Lung microvascular endothelial cell (primary cell): ENCODE data around the gene KIAA1217. TPM values are rescaled to one million over a fixed set of nuclear protein-coding genes. Genes with fewer than 3 reads are reported as not detected.
A peak's percentile ranks its signal among the peaks of the same experiment; 100 is the strongest.

Experiments
- DNase-seq, 2 donors: peaks; one replicate each; pipeline versions ENCODE4 v3.0.0 to v3.0.0-alpha.2; 2010; ENCODE audit warnings: low read depth in 2 of 2
- total RNA-seq: library from RNA; depleted of rRNA; stranded (reverse); fragments of >200 nt; gene quantifications from 2 replicates; pipeline ENCODE4 v1.2.1, GENCODE V29; 2014

Gene KIAA1217
- total RNA-seq: 2.8 and 8.5 TPM in 2 replicates

GRCh38 chr10:24208661-24209431 lies at the start of gene KIAA1217:
KIAA1217 (plus strand) TSS chr10:24209138; CDS start chr10:24209194, 56 bp downstream.
- peak; percentile 7 to 56 for DNase-seq

GRCh38 chr10:24162206-24162985 lies 46.5 kb upstream of the KIAA1217 start:
- no peak for DNase-seq

GRCh38 chr10:24163485-24163884 lies 45.5 kb upstream of the KIAA1217 start:
- DNase-seq: no peak

GRCh38 chr10:24168258-24169170 lies 40.4 kb upstream of the KIAA1217 start:
- peak in 1 of 2 donors; percentile 7 for DNase-seq

- no peak for DNase-seq
Measured at GRCh38 chr10:24170199-24170598, 38.7 kb upstream of the KIAA1217 start.

- no peak for DNase-seq
Measured at GRCh38 chr10:24172909-24173308, 36.0 kb upstream of the KIAA1217 start.

- DNase-seq: no peak
Measured at GRCh38 chr10:24174014-24174413, 34.9 kb upstream of the KIAA1217 start.

GRCh38 chr10:24176658-24177057 lies 32.3 kb upstream of the KIAA1217 start:
- DNase-seq: no peak

- no peak for DNase-seq
Measured at GRCh38 chr10:24177636-24178035, 31.3 kb upstream of the KIAA1217 start.

GRCh38 chr10:24180891-24181290 lies 28.0 kb upstream of the KIAA1217 start:
- DNase-seq: no peak

GRCh38 chr10:24184455-24184854 lies 24.5 kb upstream of the KIAA1217 start:
- no peak for DNase-seq

GRCh38 chr10:24193330-24193729 lies 15.6 kb upstream of the KIAA1217 start:
- no peak for DNase-seq

- no peak for DNase-seq
Measured at GRCh38 chr10:24197263-24197662, 11.7 kb upstream of the KIAA1217 start.

- no peak for DNase-seq
Measured at GRCh38 chr10:24201503-24202180, 7.3 kb upstream of the KIAA1217 start.

- no peak for DNase-seq
Measured at GRCh38 chr10:24202181-24202570, 6.8 kb upstream of the KIAA1217 start.

- DNase-seq: no peak
Measured at GRCh38 chr10:24205821-24206220, 3.1 kb upstream of the KIAA1217 start.

- DNase-seq: no peak
Measured at GRCh38 chr10:24206334-24206733, 2.6 kb upstream of the KIAA1217 start.

- DNase-seq: peak in 1 of 2 donors; percentile 16
Measured at GRCh38 chr10:24206926-24207325, 2.0 kb upstream of the KIAA1217 start.

- no peak for DNase-seq
Measured at GRCh38 chr10:24207341-24207740, 1.6 kb upstream of the KIAA1217 start.

GRCh38 chr10:24207781-24208611 lies 942 bp upstream of the KIAA1217 start:
- peak; percentile 10 to 88 for DNase-seq
